NCI-H345 treated with DMSO at 0.1 percent for 48 hours (cell line): Measurements from ENCODE around the gene TPD52L2.
"Not testable (repeated sequence)": the region's sequence is repeated elsewhere in the genome, so short reads cannot be mapped to it uniquely, and the experiment has no call there.

Experiments used
- DNase-seq: peaks from one replicate; lab custom pipeline; 2025; ENCODE audit not compliant: unreplicated experiment; lab: John Stamatoyannopoulos, UW

Gene TPD52L2

DNA sequence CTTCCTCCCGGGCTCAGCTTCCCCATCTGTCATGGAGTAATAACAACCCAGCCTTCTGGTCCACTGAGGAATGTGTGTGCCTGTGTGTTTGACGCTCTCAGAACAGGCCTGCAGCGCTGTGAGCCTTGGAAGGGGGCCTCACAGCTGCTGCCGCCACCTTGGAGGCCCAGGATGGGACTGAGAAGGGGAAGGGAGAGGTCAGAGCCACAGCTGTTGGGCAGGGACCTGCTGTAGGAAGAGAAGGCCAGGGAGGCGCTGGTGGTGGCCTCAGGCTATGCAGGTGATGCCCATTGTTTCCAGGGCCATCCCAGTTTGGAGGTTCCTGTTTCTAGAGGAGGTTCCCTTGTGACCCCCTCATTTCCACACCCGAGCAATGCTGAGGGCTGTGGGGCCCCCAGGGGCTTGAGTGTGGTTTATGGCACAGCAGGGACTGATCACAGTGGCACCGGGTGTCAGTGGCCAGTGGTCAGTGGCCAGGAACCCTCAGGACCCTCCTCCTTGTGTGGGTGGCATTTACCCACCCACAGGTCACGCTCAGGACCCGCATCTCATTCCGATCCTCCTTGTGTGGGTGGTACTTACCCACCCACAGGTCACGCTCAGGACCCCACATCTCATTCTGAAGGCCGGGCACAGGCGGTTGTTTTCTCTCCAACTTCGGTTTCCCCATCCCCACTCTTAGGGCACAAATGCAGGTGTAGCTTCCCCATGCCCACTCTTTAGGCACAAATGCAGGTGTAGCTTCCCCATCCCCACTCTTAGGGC is 14.0 kb downstream of the TPD52L2 start:
- no peak for DNase-seq

DNA sequence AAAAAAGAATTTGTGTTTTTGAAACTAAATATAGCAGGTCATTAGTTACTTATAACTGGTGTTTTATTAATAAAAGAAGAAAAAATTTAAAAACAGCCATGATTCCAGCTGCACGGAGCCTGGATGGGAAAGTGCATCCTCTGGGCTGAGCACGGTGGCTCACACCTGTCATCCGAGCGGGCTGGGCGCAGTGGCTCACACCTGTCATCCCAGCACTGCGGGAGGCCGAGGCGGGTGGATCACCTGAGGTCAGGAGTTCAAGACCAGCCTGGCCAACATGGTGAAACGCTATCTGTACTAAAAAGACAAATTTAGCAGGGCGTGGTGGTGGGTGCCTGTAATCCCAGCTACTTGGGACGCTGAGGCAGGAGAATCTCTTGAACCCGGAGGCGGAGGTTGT is 15.8 kb downstream of the TPD52L2 start:
- not testable (repeated sequence) for DNase-seq

DNA sequence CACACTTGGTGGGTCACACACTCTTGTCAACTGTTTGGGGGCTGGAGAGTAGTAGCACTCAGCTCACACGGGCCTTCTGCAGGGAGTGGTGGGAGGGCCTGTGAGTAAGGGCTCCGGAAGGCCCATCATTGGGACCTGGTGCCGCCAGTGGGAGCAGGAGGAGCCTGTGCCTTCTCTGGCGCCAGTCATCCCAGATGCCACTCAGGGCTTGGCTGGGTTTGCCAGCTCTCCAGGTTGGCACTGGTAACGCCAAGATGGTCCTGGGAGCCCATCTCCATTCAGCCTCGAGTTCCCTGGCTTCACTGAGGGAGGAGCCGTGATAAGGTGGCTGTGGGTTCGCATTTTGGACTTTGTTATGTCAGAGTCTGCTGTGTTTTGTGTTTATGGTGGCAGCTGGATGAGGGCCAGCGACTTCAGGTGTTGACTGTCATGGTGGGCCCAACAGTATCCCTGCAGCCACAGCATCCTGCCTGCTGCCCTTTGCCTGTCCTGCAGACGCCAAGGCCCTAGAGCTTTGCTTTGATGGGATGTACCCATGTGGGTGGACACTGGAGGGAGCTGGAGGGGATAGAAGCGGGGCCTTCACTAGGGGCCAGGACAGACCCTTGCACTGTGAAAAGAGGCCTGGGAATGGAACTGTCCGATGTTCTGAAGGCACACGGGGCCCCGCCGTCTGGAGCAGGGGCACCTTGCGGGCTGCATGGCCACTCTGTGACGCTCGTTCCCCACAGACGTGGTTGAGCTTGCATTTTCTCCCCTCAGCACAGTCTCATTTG is 16.6 kb downstream of the TPD52L2 start:
- no peak for DNase-seq

DNA sequence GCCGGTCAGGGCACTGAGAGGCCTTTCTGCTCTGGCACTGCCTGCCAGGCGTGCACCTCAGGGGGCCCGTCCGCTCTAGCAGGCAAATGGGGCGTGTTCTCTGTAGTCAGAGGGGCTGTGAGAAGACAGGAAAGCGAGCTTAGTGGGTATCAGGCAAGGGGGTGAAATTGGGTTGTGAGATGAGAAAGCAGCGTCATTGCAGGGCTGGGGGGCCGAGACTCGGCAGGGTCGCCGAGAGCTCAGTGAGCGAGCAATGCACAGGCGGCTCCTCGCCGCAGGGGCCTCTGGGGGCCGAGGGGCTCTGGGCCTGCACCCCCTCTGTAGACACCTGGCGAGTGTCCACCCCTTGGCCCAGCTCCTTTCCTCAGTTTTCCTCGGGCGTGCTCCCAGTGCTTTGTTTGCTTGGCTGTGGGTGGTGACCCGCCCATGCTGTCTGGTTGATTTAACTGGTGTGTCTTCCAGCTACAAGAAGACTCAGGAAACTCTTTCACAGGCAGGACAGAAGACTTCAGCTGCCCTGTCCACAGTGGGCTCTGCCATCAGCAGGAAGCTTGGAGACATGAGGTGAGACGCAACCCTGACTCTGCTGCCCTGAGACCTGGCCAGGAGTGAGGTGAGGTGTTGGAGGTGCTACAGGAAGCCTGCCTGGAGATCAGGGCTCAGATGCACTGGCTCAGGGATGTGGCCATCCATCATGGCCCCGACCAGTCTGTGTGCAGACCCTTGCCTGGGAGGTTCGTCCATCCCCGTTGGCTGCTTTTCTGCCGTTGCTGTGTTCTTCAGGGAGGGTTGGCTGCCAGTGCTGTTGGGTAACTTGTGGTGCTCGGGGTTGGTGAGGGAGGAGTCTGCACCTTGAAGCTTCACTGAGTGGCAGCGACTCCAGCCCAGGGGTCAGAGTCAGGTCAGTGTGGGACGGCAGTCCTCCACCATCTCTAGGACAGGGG is 17.5 kb downstream of the TPD52L2 start:
- no peak for DNase-seq

DNA sequence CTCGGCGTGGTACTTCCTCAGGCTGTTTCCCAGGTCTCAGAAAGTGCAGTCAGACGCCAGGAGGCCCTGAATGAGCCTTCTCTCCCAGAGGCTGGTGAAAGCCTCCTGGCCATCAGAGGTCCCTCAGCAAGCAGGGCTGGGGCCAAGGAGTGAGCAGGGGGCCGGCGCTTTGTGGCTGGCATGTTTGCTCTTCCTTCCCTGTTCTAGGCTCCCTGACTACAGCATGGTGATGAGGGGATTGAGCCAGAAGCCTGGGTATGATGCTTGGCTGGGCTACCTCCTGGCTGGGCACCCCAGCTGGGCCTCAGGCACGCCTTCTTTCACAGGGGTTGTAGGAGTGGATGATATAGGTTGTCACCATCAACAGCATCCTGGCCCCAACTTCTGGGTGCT is 18.1 kb downstream of the TPD52L2 start:
- no peak for DNase-seq

DNA sequence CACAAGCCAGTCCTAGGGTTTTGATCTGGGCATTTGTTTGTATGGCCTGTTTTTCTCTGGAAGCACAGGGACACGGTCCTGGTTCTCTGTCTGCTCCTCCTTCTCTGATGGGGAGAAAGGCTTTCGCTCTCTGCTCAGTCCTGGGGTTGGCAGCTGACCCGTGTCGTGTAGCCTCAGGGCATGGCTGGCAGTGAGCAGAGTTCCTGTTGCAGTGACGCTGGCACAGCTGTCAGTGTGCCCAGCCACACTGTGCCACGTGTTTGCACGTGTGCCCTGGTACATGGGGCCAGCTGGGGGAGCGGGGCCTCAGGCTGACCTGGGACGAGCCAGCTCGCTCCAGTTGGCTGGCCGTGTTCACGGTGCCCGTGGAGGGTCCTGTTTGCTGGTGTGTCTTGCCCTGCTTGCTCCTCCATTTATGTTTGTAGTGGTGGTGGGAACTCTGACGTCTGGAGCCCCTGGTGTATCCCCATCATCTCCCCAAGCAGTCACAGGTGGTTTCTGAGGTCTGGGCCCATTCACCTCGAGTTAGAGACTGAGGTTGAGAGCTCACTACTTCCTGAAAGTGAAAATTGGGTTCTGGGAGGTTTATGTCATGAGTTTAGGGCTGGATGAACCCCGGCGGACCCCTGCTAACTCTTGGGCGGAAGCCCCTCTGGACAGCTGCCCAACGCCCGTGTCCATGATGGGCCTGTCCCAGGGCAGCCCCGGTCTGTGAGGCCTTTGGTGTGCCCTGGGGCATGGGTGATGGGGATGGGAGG is 19.6 kb downstream of the TPD52L2 start:
- no peak for DNase-seq

DNA sequence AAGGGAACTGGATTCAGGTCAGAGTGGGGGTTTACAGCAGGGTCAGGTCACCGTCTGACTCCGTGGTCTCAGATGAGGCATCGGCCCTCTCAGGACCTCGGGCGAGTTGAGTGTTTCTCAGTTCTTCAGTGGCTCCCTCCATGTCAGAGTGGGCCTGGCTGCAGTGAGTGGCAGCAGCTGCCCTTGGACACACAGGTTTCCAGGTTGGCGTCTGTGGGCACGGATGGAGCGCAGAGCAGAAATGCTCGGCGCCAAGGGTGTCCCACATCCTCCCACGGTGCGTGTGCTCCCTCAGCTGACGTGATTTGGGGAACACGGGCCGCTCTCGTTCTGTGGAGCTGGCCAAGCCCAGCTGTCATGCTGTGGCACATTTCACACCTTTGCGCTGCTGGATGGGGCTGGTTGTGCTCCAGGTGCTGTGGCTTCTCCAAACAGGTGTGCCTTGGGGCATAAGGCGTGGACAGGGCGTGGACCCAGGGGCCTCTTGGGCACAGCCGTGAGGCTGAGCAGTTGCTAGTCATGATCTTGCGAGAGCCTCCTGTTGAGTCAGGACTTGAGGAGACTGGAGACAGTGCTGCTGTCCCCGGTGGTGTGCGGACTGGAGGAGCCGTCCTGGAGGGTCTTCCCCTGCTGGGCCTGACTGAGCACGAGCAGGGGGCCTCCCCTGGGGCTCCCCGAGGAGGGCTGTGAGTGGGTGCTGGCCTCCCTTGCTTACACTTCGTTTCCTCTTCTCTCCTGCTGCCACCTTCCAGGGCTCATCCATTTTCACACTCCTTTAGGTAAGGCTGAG is 20.4 kb downstream of the TPD52L2 start:
- no peak for DNase-seq

DNA sequence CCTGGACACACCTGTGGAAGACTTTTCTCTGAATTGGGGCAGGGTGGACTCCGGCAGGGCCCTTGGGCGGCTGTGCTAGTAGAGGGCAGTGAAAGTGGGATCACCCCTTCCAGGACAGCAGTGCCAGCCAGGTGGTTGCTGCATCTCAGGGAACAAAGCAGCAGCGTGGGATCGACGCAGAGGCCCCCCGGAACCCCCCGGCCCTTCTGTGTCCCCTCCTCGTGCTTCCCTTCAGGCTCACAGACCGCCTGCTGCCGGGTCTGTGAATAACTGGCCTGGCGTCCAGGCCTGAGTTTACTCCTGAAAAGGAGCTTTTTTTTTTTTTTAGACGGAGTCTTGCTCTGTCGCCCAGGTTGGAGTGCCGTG is 21.0 kb downstream of the TPD52L2 start:
- DNase-seq, result no peak

DNA sequence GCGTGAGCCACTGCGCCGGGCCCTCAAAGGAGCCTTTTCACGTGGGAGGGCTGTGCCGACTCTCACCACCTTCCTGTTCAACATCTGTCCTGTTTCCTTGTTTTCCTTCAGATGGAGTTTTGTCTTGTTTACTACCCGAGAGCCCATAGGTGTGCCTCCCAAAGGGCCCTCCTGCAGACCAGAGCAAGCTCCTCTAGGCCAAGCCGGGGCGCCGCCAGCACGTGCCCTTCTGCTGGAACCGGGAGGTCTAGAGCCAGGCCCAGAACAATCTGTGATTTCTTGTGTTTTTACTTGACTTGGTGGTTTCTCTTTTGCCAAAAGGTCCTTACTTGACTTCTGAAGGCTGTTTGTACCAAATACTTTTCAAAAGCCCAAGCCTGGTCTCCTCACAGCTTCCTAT is 21.9 kb downstream of the TPD52L2 start:
- DNase-seq, result no peak

DNA sequence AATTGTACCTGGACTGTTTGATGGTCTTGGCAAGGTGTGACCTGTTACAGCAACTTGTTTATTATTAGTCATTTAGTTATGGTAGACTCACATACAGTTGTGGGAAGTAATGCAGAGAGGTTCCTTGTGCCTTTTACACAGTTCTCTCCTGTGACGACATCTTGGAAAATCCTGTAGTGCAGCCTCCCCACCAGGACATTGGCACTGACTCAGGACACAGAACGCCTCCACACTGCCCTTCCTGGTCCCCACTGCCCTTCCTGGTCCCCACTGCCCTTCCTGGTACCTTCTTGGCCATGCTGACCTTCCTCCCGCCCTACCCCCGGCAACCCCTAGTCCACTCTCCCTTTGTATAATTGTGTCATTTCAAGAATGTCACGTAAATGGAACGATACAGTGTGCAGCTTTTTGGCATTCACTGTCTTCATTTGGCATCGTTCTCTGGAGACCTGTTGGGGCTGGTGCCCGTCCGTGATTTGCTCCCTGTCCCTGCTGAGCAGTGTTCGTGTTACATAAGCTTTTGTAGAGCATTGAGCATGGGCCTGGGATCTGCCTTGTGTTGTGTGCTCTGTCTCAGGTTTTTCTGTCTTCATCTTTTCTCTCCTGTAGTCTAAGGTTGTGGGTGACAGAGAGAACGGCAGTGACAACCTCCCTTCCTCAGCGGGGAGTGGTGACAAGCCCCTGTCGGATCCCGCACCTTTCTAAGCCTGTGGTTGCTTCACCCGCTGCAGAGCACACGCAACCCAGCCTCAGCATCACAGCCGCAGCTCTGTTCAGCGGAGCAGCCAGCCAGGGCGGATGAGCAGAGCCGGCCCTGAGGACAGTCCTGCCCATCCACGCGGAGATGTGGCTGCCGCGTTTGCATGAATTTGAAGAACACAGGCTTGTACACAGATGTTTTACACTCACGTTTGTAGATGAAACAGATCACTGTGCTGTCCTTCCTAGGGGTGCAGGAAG is 24.5 kb downstream of the TPD52L2 start:
- no peak for DNase-seq

DNA sequence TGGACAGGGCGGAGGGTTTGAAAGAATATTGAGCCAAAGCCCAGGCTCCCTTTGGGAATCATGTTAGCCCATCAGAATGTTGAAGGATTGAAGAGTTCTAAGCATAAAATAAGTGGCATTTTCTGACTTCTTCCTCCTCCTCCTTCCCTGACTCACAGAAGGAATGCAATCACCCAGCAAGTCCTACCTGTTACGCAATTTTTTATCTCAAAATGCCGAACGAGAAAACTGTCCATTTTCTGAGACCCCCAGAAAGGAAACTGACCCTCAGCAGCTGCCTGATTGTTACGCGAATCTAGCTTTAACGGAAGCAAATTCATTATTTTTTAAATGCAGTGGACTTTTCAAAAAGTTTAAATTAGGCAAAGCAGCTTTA is 25.1 kb downstream of the TPD52L2 start:
- DNase-seq, result no peak

DNA sequence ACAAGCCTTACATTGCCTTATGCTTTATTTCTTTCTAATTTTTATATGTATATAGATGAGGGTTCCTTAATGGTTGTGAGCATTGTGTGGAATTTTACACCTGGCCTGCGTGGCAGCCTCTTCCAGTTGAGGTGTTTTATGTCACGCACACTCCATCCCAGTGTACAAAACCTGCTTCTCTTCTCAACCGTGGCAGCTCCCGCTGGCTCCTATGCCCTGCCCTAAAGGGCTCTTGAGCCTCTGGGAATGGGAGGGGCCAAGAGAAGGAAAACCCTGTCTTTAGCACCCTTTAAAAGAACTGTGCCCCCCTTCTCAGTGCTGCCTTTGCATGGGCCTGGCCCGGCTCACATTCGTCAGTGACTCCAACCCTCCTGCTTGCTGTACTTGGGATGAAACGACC is 25.5 kb downstream of the TPD52L2 start:
- no peak for DNase-seq

DNA sequence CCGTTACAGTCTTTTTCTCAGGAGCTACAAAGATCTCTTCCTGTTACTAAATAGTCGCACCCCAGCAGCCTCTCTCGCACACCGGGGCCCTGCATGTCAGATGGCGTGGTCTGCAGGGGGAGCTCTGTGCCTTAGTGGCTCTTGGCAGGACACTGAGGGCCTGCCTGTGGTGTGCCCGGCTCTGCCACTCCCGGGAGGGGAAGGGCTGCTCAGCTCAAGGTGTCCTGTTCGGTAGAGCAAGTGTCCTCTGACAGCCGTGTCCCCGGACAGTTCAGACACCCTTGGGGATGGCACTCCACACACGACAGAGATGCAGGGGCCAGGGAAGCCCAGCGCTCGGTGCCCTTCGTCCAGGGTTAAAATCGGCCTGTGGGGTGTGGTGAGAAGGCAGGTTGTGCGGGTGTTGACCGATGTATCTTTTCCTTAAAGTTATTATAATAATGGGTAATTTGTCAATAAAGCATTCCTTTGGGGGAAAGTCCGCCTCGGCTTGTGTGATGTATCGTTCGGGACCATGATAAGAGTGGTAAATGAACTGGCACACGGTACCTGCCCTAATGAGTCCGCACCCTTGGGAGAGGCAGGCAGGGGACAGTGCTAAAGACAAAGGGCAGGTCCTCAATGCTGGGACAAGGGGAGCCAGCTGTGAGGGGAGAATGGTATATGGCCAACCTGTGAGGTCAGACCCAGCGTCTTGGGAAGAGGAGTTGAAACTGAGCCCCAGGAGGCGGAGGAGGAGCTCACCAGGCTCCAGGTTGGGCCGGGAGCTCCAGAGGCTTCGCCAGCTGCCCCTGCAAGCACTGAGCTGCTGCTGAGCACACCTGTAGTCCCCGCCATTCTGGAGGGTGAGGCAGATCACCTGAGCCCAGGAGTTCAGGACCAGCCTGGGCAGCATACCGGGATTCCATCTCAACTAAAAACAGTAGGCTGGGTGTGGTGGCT is 26.3 kb downstream of the TPD52L2 start:
- no peak for DNase-seq

DNA sequence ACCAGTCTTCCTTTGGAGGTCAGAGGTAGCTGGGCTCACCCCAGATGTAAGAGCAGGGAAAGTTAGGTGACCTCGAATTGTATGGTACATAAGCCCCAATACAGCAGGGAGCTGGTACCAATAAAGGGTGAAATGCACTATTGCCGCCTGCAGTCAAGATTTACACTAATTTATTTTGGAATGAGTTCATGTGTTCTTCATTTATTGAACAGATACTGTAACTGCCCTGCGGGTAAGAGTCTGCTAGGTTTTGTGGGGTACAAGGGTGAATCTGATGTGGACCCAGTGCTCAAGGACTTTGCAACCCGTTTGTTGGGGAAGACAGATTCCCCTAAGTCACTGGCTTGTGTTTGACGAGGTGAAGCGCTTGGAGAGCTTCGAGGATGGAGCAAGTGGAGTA is 27.3 kb downstream of the TPD52L2 start:
- no peak for DNase-seq

DNA sequence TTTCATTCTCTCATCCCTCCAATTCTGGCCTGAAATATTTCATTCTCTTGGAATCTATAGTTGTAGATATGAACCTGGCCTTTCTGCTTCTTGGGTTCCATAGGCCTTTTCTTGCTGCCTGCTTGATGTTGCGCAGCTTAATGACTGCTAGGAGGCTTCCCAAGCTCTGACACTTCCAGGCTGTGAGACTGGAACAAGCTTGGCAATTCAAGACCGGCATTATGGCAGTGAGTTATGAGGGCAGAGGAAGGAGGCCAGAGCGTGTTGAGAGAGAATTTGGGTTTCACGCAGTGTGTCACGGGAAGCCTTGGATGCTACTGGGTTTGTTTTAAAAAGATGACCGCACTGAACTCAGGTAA is 28.9 kb downstream of the TPD52L2 start:
- no peak for DNase-seq

DNA sequence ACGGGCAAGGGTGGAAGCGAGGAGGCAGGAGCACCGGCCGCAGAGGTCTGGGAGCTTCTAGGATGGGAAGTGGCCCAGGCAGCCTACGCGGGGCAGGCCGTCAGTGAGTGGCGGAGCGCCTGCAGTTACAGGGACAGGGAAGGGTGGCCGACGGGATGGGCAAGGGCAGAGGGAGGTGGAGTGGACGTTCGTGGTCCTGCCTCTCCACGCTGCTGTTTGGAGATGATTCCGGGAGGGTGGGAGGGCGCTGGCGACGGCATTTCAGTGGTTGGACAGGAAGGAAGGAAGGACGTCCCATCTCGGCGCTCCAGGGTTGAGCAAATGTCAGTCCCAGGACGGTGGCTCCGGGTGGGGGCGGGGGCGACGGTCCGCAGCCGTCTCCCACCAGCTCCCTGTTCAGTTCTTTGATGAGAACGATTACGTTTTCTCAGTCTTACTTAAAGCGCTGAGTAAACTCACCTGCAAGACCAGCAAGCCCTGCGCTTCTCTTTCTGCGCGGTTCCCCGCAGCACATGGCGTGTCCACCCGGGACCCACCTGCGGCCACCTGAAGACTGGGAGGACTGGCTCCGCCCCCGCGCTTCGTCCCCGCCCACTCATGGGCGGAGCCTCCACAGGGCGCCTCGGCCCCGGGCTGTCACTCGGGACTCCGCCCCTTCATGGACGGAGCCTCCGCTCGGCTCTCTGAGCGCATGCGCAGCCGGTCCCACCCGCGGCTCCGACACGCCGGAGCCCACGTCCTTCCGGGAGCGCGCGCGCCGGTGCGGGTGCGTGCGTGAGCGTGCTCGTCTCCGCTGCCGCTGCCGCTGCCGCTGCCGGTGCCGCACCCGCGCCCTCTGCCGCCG is 29.5 kb downstream of the TPD52L2 start, which contains the start of gene DNAJC5:
DNAJC5 (plus strand) TSS at position 769 of the 844 bp plus-strand sequence. CDS start 33,220 bp downstream, outside the sequence.
- DNase-seq, result peak; percentile 94
